Fibroblast of mammary gland (primary cell): Measurements from ENCODE around the gene MBD2.

ENCODE experiments used
- DNase-seq: peaks from one replicate; pipeline ENCODE4 v3.0.0-alpha.2; 2010; ENCODE audit warnings: low read depth
- H3K4me3 ChIP-seq: 2 replicates; pipeline ENCODE4 v1.5.1; 2011; ENCODE audit warnings: low read depth, mild to moderate bottlenecking, low read length, moderate library complexity; ENCODE audit not compliant: control insufficient read depth
- CTCF ChIP-seq: conservative IDR thresholded peaks from 2 replicates; pipeline ENCODE4 v1.5.1; 2011; ENCODE audit warnings: low read depth, low read length, inconsistent platforms; ENCODE audit not compliant: control insufficient read depth, insufficient read depth

The MBD2 gene

GRCh38 chr18:54169431-54170403 lies 54.8 kb downstream of the MBD2 start:
- no peak for TF ChIP-seq CTCF
- no peak overlapping the region for H3K4me3 ChIP-seq
- peak; percentile 50 for DNase-seq

GRCh38 chr18:54165450-54165849 lies 59.0 kb downstream of the MBD2 start:
- no peak for DNase-seq
- no peak overlapping the region for H3K4me3 ChIP-seq
- TF ChIP-seq CTCF = no peak

GRCh38 chr18:54163453-54163852 lies 61.0 kb downstream of the MBD2 start:
- H3K4me3 ChIP-seq = no peak overlapping the region
- TF ChIP-seq CTCF = no peak
- DNase-seq = no peak

- DNase-seq = peak; percentile 86
- H3K4me3 ChIP-seq = no peak overlapping the region
- no peak for TF ChIP-seq CTCF
Measured at GRCh38 chr18:54162431-54162830, 62.0 kb downstream of the MBD2 start.

GRCh38 chr18:54161267-54161666 lies 63.2 kb downstream of the MBD2 start:
- TF ChIP-seq CTCF = no peak

GRCh38 chr18:54159906-54160305 lies 64.6 kb downstream of the MBD2 start:
- H3K4me3 ChIP-seq = no peak overlapping the region
- DNase-seq = no peak
- no peak for TF ChIP-seq CTCF

More at GRCh38 chr18:54161267-54161666, 63.2 kb downstream of the MBD2 start:
- DNase-seq = no peak
- no peak overlapping the region for H3K4me3 ChIP-seq
